HEK293T (cell line): ENCODE results near the gene ZSCAN22.
"Not testable (repeated sequence)": the region's sequence is repeated elsewhere in the genome, so short reads cannot be mapped to it uniquely, and the experiment has no call there.

Experiments used
- CTCF ChIA-PET: fragments of 350-600 bp; formaldehyde crosslinking; extraction: SDS; loops from one replicate; lab custom pipeline; 2021; ENCODE audit warnings: antibody characterized with exemption, inconsistent platforms; lab: Yijun Ruan, JAX
- POLR2A ChIA-PET: fragments of 350-600 bp; formaldehyde crosslinking; extraction: SDS; loops from one replicate; lab custom pipeline; 2020; ENCODE audit warnings: antibody characterized with exemption, inconsistent platforms; lab: Yijun Ruan, JAX
- DNase-seq: peaks from one replicate; pipeline ENCODE4 v3.0.0; 2012; ENCODE audit warnings: mixed read lengths; ENCODE audit errors: extremely low spot score
- ARNT ChIP-seq: fragments of 450-650 bp; IDR thresholded peaks from 2 replicates; pipeline ENCODE4 v1.6.1; 2017; ENCODE audit warnings: mild to moderate bottlenecking
- BHLHE40 ChIP-seq: fragments of 450-650 bp; IDR thresholded peaks from 2 replicates; pipeline ENCODE4 v1.6.1; 2016; ENCODE audit warnings: mild to moderate bottlenecking, moderate library complexity, borderline replicate concordance
- CTBP1 ChIP-seq: fragments of 450-650 bp; IDR thresholded peaks from 2 replicates; pipeline ENCODE4 v1.6.1; 2016; ENCODE audit warnings: borderline replicate concordance
- ELF4 ChIP-seq: fragments of 450-650 bp; IDR thresholded peaks from 2 replicates; pipeline ENCODE4 v1.6.1; 2017; ENCODE audit warnings: antibody characterized with exemption
- FOXA1 ChIP-seq: fragments of 450-650 bp; IDR thresholded peaks from 2 replicates; pipeline ENCODE4 v1.6.1; 2016; ENCODE audit warnings: mild to moderate bottlenecking
- FOXM1 ChIP-seq: fragments of 450-650 bp; IDR thresholded peaks from 2 replicates; pipeline ENCODE4 v1.6.1; 2017; ENCODE audit warnings: mild to moderate bottlenecking, borderline replicate concordance
- HDGF ChIP-seq: fragments of 450-650 bp; IDR thresholded peaks from 2 replicates; pipeline ENCODE4 v1.6.1; 2017; ENCODE audit warnings: antibody characterized with exemption, borderline replicate concordance
- L3MBTL2 ChIP-seq: fragments of 450-650 bp; conservative IDR thresholded peaks from 2 replicates; pipeline ENCODE4 v1.6.1; 2016; ENCODE audit warnings: mild to moderate bottlenecking
- LEF1 ChIP-seq: fragments of 450-650 bp; IDR thresholded peaks from 2 replicates; pipeline ENCODE4 v1.6.1; 2017; ENCODE audit warnings: mild to moderate bottlenecking, borderline replicate concordance
- NFRKB ChIP-seq: fragments of 450-650 bp; IDR thresholded peaks from 2 replicates; pipeline ENCODE4 v1.6.1; 2016; ENCODE audit warnings: mild to moderate bottlenecking, moderate library complexity
- SP1 ChIP-seq: fragments of 450-650 bp; IDR thresholded peaks from 2 replicates; pipeline ENCODE4 v1.6.1; 2017
- SUZ12 ChIP-seq: fragments of 450-650 bp; IDR thresholded peaks from 2 replicates; pipeline ENCODE4 v1.6.1; 2016; ENCODE audit warnings: mild to moderate bottlenecking
- TARDBP ChIP-seq: fragments of 450-650 bp; IDR thresholded peaks from 2 replicates; pipeline ENCODE4 v1.6.1; 2016
- ZNF384 ChIP-seq: fragments of 450-650 bp; IDR thresholded peaks from 2 replicates; pipeline ENCODE4 v1.6.1; 2016
- TF ChIP-seq, protein P1 (sequence below): fragments of 450-650 bp; IDR thresholded peaks from 2 replicates; pipeline ENCODE4 v1.6.1; 2016

ZSCAN22 gene

DNA sequence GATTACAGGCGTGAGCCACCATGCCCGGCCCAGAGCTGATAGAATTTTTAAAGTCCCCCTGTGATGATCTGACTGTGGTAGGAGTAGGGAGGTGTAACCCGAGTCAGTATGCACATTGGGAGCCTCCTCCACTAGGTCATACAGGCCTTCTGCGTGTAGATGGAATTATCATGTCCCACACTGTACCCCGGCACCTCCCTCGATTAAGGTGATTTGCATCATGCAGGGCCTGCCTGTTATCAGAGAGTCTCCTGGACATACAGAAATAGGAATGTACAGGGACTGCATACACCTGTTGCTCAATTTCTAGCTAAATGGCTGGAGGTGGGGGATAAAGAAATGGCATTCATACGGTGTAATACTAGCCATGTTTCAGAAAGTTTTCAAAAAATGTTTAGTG lies 22.5 kb upstream of the ZSCAN22 start:
- TF ChIP-seq L3MBTL2 (no peak), SP1 (no peak), TARDBP (no peak), CTBP1 (no peak), ZNF384 (no peak), FOXM1 (no peak)
- TF ChIP-seq, protein P1, sequence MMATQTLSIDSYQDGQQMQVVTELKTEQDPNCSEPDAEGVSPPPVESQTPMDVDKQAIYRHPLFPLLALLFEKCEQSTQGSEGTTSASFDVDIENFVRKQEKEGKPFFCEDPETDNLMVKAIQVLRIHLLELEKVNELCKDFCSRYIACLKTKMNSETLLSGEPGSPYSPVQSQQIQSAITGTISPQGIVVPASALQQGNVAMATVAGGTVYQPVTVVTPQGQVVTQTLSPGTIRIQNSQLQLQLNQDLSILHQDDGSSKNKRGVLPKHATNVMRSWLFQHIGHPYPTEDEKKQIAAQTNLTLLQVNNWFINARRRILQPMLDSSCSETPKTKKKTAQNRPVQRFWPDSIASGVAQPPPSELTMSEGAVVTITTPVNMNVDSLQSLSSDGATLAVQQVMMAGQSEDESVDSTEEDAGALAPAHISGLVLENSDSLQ: no peak
- CTCF ChIA-PET: interaction anchor here (0.6 kb wide), 1 partner anchor 92 kb away, joined by 3 read pairs; no protein-coding TSS in a partner anchor
- POLR2A ChIA-PET: interaction anchor here (0.8 to 1.2 kb wide), 2 partner anchors 59 to 75 kb away, joined by 3 to 4 read pairs; partner anchors contain the start of gene ZNF497
- no peak for DNase-seq

DNA sequence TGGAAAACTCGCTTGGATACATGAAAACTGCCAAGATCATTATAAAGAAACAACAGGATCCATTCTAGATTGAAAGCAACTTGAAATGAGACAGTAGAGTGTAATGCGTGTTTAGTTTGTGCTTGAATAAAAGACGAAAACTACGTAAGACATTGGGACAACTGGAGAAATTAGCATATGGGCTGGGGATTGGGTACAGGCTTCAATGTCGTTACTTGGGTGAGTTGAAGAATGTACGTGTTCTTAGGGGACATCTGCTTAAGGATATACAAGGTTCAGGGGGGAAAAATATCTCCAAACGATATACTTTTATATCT lies 22.1 kb upstream of the ZSCAN22 start:
- TF ChIP-seq L3MBTL2 (no peak), BHLHE40 (no peak), FOXM1 (no peak), ARNT (no peak), SP1 (no peak)
- ChIA-PET POLR2A (interaction anchor here (0.6 to 1.2 kb wide), 3 partner anchors 14 to 76 kb away, joined by 3 to 4 read pairs (median 3); partner anchors contain the start of gene ZNF497), CTCF (no interaction called here)
- DNase-seq: no peak

DNA sequence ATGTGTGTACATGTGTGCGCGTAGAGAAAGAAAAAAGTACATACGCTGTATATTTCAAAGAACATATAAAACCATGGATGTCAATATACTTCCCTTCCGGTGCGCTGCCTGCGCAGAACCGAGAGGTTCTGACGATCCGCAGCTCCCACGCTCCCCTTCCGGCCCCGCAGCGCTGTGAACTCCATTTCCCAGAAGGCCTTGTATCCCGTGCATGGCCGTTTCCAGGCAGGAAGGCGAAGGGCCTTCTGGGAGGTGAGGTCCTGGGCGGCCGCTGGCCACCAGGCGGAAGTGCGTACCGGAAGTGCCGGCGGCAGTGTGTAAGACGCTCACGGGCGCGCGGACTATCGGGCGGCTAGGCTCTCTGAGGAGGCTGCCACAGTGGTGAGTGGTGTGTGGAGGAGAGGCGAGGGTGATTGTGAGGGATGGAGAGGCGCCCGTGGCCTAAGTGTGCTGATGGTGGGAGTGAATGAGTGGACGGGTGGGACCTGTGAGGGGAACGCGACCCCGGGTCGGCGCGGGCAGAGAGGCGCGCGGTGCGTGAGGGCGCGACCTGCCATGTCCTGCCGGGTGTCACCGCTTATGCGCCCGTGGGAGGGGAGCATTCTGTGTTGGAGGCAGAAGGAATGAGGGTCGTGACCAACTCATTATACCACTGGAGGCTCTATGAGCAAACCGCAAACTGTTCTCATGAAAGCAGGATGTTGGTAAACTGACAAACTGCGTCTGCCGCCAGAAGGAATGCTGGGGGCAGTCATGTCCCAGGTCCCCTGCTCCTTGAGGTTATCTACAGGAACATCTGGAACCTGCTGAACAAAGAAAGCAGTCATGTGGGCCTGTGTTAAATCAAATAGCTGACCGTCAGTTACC lies 21.5 kb upstream of the ZSCAN22 start, which contains the start of gene ERVK3-1:
TSS of gene ERVK3-1 (plus strand) at position 313 of the 867 bp plus-strand sequence. CDS start 6,792 bp downstream, outside the sequence.
- peak; percentile 96 for DNase-seq
- POLR2A ChIA-PET: interaction anchor here (0.6 to 1.5 kb wide), 4 partner anchors 14 to 122 kb away, joined by 3 to 4 read pairs (median 4); partner anchors contain the start of genes ZNF274, ZNF497 and ZSCAN22
- CTCF ChIA-PET: no interaction called here
- TF ChIP-seq HDGF: no peak
- TF ChIP-seq FOXA1: no peak
- peak; percentile 90 for TF ChIP-seq SUZ12
- TF ChIP-seq LEF1: no peak
- TF ChIP-seq ELF4: peak; percentile 97
- TF ChIP-seq CTBP1: peak; percentile 34; the same call in 1 of the 2 replicates
- TF ChIP-seq, protein P1: no peak
- TF ChIP-seq L3MBTL2: peak; percentile 63

- ChIA-PET POLR2A (interaction anchor here (1.4 to 1.5 kb wide), 2 partner anchors 21 to 123 kb away, joined by 3 to 4 read pairs; partner anchors contain the start of genes ZNF274 and ZSCAN22), CTCF (no interaction called here)
- no peak for DNase-seq
- TF ChIP-seq CTBP1: no peak
Measured at GRCh38 chr19:58305932-58306323, 20.9 kb upstream of the ZSCAN22 start.

DNA sequence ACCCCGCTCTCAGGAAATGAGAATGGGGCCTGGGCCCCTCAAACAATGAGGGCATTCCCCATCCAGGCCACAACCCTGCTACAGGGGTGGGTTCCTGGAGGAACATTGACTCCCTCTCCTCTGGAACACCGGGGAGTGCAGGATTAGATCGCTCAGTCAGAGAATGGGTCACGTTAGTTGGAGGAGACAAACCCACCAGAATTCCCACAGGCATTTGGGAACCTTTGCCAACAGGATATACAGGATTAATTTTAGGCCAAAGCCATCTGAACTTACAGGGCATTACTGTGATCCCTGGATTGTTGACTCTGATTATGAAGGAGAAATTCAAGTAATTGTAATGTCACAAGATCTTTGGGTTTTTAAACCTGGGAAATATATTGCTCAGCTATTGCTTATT lies 19.1 kb upstream of the ZSCAN22 start:
- no peak for DNase-seq
- ChIA-PET POLR2A (no interaction called here), CTCF (interaction anchor here (0.6 kb wide), 1 partner anchor 97 kb away, joined by 3 read pairs; no protein-coding TSS in a partner anchor)

GRCh38 chr19:58310685-58311084 lies 16.1 kb upstream of the ZSCAN22 start:
- CTCF ChIA-PET, DNase-seq, POLR2A ChIA-PET: not testable (repeated sequence)

More for the DNA sequence above, 19.1 kb upstream of the ZSCAN22 start:
- TF ChIP-seq NFRKB (no peak), SUZ12 (no peak), SP1 (no peak), ARNT (no peak), ZNF384 (no peak), ELF4 (no peak)
- TF ChIP-seq, protein P1: no peak

- ChIA-PET POLR2A (no interaction called here), CTCF (no interaction called here)
- no peak for TF ChIP-seq NFRKB
- TF ChIP-seq CTBP1: no peak
- TF ChIP-seq TARDBP: no peak
- no peak for TF ChIP-seq L3MBTL2
- no peak for TF ChIP-seq ZNF384
- TF ChIP-seq SUZ12: no peak
- no peak for TF ChIP-seq BHLHE40
- DNase-seq: no peak
Measured at GRCh38 chr19:58311345-58311865, 15.4 kb upstream of the ZSCAN22 start.
